NT2/D1 (cell line): ENCODE data around the gene RORC.

ENCODE experiments used
- DNase-seq: peaks from one replicate; pipeline ENCODE4 v3.0.0-alpha.2; 2011; ENCODE audit warnings: low read depth, low spot score
- H3K27me3 ChIP-seq: 2 replicates; pipeline ENCODE4 v1.6.0; 2011; ENCODE audit warnings: mild to moderate bottlenecking; ENCODE audit not compliant: insufficient read length, insufficient read depth
- H3K36me3 ChIP-seq: 2 replicates; pipeline ENCODE4 v1.6.1; 2011; ENCODE audit warnings: mild to moderate bottlenecking, low read length, mixed read lengths; ENCODE audit not compliant: insufficient read depth, insufficient read length
- H3K4me1 ChIP-seq: 2 replicates; pipeline ENCODE4 v1.5.1; 2011; ENCODE audit not compliant: insufficient read depth, insufficient read length
- H3K4me3 ChIP-seq: 2 replicates; pipeline ENCODE4 v1.5.1; 2011; ENCODE audit warnings: low read depth; ENCODE audit not compliant: insufficient read length
- H3K9ac ChIP-seq: 2 replicates; pipeline ENCODE4 v1.6.0; 2011; ENCODE audit warnings: low read depth; ENCODE audit not compliant: insufficient read length
- H3K9me3 ChIP-seq: 2 replicates; pipeline ENCODE4 v1.5.1; 2011; ENCODE audit warnings: mild to moderate bottlenecking, low read length; ENCODE audit not compliant: insufficient read depth
- SUZ12 ChIP-seq: IDR thresholded peaks from 2 replicates; pipeline ENCODE4 v1.6.1; 2011; ENCODE audit not compliant: insufficient read length, insufficient read depth; ENCODE audit errors: extremely low read depth
- YY1 ChIP-seq: IDR thresholded peaks from 2 replicates; pipeline ENCODE4 v1.6.1; 2011; ENCODE audit not compliant: insufficient read length, insufficient read depth
- ZNF274 ChIP-seq: IDR thresholded peaks from 2 replicates; pipeline ENCODE4 v1.6.1; 2011; ENCODE audit warnings: mild to moderate bottlenecking, low read depth, low read length

The RORC gene

GRCh38 chr1:151854658-151855057 lies 23.1 kb upstream of the RORC start:
- TF ChIP-seq YY1 (no peak), SUZ12 (no peak), ZNF274 (no peak)
- Histone ChIP-seq H3K9ac (no peak overlapping the region), H3K9me3 (no peaks in the 10 kb centered on the region), H3K4me3 (no peak overlapping the region), H3K4me1 (peaks cover 22% of the 10 kb centered on the region), H3K36me3 (no peaks in the 10 kb centered on the region), H3K27me3 (peaks cover 12% of the 10 kb centered on the region)
- DNase-seq = no peak

GRCh38 chr1:151853411-151853943 lies 21.9 kb upstream of the RORC start, which contains the start of gene THEM5:
THEM5 (minus strand) TSS chr1:151853712; CDS start chr1:151853565, 147 bp downstream.
- TF ChIP-seq YY1 (no peak), SUZ12 (no peak), ZNF274 (no peak)
- no peaks in the 10 kb centered on the region for H3K9me3 ChIP-seq

GRCh38 chr1:151852733-151853132 lies 21.1 kb upstream of the RORC start:
- DNase-seq = no peak
- H3K9ac ChIP-seq = no peak overlapping the region
- H3K27me3 ChIP-seq = no peaks in the 10 kb centered on the region
- H3K9me3 ChIP-seq = no peaks in the 10 kb centered on the region
- no peak for TF ChIP-seq YY1
- no peak for TF ChIP-seq ZNF274
- TF ChIP-seq SUZ12 = no peak
- H3K4me1 ChIP-seq = peaks cover 19% of the 10 kb centered on the region
- H3K4me3 ChIP-seq = no peak overlapping the region
- H3K36me3 ChIP-seq = no peaks in the 10 kb centered on the region

More at GRCh38 chr1:151853411-151853943, 21.9 kb upstream of the RORC start, which contains the start of gene THEM5:
- H3K4me1 ChIP-seq = peaks cover 15% of the 10 kb centered on the region
- DNase-seq = no peak
- H3K27me3 ChIP-seq = peaks cover 2% of the 10 kb centered on the region
- H3K4me3 ChIP-seq = no peak within 1 kb of the TSS
- no peaks in the 10 kb centered on the region for H3K36me3 ChIP-seq
- no peak within 1 kb of the TSS for H3K9ac ChIP-seq

GRCh38 chr1:151851886-151852285 lies 20.3 kb upstream of the RORC start:
- Histone ChIP-seq H3K4me1 (peaks cover 19% of the 10 kb centered on the region), H3K36me3 (no peaks in the 10 kb centered on the region), H3K4me3 (no peak overlapping the region), H3K9ac (no peak overlapping the region), H3K27me3 (no peaks in the 10 kb centered on the region), H3K9me3 (no peaks in the 10 kb centered on the region)
- no peak for DNase-seq
- TF ChIP-seq ZNF274 (no peak), SUZ12 (no peak)

- H3K4me3 ChIP-seq = no peak overlapping the region
- H3K27me3 ChIP-seq = no peaks in the 10 kb centered on the region
- no peak overlapping the region for H3K9ac ChIP-seq
- no peaks in the 10 kb centered on the region for H3K36me3 ChIP-seq
- TF ChIP-seq YY1 (no peak), SUZ12 (no peak), ZNF274 (no peak)
- no peak for DNase-seq
- peaks cover 26% of the 10 kb centered on the region for H3K4me1 ChIP-seq
- no peaks in the 10 kb centered on the region for H3K9me3 ChIP-seq
Observed at GRCh38 chr1:151849871-151850270, 18.3 kb upstream of the RORC start.

- peaks cover 26% of the 10 kb centered on the region for H3K4me1 ChIP-seq
- H3K36me3 ChIP-seq = no peaks in the 10 kb centered on the region
- no peaks in the 10 kb centered on the region for H3K27me3 ChIP-seq
- no peak for DNase-seq
- TF ChIP-seq SUZ12 (no peak), ZNF274 (no peak), YY1 (no peak)
- H3K4me3 ChIP-seq = no peak overlapping the region
- no peak overlapping the region for H3K9ac ChIP-seq
- no peaks in the 10 kb centered on the region for H3K9me3 ChIP-seq
Observed at GRCh38 chr1:151849126-151849525, 17.5 kb upstream of the RORC start.

- Histone ChIP-seq H3K4me1 (peaks cover 26% of the 10 kb centered on the region), H3K4me3 (no peak overlapping the region), H3K36me3 (peaks cover under 1% of the 10 kb centered on the region), H3K9ac (no peak overlapping the region), H3K9me3 (no peaks in the 10 kb centered on the region), H3K27me3 (no peaks in the 10 kb centered on the region)
- TF ChIP-seq YY1 (peak; percentile 14), SUZ12 (no peak), ZNF274 (no peak)
- no peak for DNase-seq
Observed at GRCh38 chr1:151847867-151848596, 16.4 kb upstream of the RORC start.
